HG03571 (cell line): ENCODE results near the gene SETD2.
"Not testable (repeated sequence)": the region's sequence is repeated elsewhere in the genome, so short reads cannot be mapped to it uniquely, and the experiment has no call there.

Experiments used
- ATAC-seq: cut with Tn5 transposase; IDR thresholded peaks from one replicate; pipeline ENCODE4 v1.9.1; 2021; ENCODE audit not compliant: unreplicated experiment

SETD2 gene

GRCh38 chr3:47102081-47102600 lies 61.8 kb downstream of the SETD2 start:
- no peak for ATAC-seq

DNA sequence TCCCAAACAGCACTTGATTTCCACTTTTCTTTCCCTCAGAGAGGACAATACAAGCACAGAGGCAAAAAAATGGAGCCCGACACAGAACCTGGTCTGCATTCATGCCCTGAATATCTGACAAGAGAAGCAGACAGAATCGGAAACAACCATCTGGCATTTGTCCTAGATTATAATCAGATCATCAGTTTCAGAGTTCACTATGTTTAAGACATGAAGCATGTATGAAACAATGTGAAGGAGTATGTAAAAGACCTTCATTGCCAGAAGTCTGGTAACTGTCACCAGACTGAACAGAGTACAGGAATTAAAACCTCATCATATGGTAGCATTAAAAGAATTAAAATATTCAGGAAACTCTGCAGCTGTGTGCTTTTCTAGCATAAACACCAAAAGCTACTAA lies 65.0 kb downstream of the SETD2 start:
- ATAC-seq = no peak

GRCh38 chr3:47097864-47098263 lies 66.0 kb downstream of the SETD2 start:
- no peak for ATAC-seq

DNA sequence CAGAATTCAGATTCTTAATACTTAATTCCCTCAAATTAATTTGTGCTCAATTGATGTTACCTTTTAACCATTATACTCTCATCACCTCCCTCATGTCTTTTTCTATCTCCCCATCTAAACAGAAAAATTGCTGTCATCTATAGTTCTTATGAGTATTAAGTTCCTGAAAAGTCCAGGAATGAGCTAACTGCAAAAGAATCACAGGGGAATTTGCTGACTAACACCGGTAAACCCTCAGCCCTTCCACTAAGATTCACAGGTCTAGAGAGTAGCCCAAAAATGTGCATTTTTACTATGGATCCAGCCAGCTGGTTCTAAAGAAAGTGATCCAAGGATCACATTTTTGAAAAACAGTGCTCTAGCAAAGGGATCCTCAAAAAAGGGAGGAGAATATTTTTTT lies 67.0 kb downstream of the SETD2 start:
- ATAC-seq = no peak

GRCh38 chr3:47092090-47092489 lies 71.8 kb downstream of the SETD2 start:
- no peak for ATAC-seq

DNA sequence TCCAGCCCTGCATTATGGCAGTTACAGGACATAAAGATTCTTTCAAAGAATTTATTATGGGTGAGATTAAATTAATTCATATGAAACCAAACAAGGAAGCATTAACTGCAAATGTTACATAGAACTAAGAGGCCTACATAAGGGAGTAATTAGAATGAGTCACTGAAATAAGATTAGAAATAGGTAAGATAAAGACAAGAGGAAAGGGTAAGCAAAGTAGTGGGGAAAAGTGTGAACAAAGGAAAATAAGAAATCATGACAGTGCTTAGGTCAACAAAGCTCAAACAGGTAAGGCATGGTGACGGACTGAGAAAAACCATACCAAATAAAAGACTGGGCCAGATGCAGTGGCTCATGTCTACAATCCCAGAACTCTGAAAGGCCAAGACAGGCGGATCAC lies 74.3 kb downstream of the SETD2 start:
- ATAC-seq = no peak

- ATAC-seq = no peak
Measured at GRCh38 chr3:47086071-47086470, 77.8 kb downstream of the SETD2 start.

- ATAC-seq = no peak
Measured at GRCh38 chr3:47083786-47084185, 80.1 kb downstream of the SETD2 start.

GRCh38 chr3:47082519-47082918 lies 81.4 kb downstream of the SETD2 start:
- ATAC-seq = no peak

- ATAC-seq = no peak
Measured at GRCh38 chr3:47079432-47079831, 84.5 kb downstream of the SETD2 start.

- no peak for ATAC-seq
Measured at GRCh38 chr3:47073685-47074084, 90.2 kb downstream of the SETD2 start.

DNA sequence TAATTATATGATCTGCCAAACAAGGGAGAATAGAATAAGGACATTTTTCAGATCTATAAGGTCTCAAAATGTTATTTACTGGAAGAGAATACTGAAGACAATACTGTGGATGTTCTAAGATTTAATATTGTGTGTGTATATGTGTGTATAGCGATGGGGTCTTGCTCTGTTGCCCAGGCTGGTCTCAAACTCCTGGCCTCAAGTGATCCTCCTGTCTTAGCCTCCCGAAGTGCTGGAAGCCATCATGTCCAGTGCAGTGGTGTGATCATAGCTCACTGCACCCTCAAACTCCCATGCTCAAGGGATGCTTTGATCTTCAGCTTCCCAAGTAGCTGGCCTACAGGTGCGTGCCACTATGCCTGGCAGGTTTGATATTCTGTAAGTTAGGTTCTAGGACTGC lies 93.1 kb downstream of the SETD2 start:
- ATAC-seq = no peak

GRCh38 chr3:47066259-47066658 lies 97.7 kb downstream of the SETD2 start:
- ATAC-seq = not testable (repeated sequence)

DNA sequence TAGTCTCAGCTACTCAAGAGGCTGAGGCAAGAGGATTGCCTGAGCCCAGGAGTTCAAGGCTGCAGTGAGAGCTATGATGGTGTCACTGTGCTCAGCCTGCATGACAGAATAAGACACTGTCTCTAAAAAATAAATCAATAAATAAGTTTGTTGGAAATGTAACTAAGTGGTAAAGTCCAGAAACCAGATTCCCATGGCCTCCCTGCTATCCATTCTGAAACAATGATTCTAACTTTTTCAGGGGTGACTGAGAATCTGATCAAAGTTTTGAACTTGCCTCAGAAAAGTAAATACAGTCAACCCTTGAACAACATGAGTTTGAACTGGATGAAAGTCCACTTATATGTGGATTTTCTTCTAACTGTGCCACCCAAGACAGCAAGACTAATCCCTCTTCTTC lies 98.2 kb downstream of the SETD2 start:
- no peak for ATAC-seq

- ATAC-seq = no peak
Measured at GRCh38 chr3:47065058-47065457, 98.9 kb downstream of the SETD2 start.

DNA sequence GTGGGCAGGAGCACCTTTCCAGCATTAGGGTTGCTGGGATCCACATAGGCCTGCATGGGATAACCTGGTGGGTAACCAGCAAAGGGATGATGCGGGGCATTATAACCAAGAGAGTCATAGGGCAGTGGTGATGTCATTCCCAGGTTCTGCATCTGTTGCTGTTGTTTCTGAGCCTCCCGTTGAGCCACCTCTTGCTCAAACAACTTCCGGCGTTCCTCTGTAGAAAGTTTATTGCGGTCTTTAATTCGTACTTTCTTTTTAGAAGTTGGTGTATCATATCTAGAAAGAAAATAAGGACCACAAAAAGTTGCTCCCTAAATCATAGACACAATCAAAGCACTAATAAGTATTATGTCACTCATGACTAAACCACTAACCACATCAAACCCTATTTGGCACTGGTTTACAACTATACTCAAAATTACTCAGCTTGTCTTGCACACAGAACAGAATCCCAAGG lies 106.7 kb downstream of the SETD2 start:
- ATAC-seq = no peak

DNA sequence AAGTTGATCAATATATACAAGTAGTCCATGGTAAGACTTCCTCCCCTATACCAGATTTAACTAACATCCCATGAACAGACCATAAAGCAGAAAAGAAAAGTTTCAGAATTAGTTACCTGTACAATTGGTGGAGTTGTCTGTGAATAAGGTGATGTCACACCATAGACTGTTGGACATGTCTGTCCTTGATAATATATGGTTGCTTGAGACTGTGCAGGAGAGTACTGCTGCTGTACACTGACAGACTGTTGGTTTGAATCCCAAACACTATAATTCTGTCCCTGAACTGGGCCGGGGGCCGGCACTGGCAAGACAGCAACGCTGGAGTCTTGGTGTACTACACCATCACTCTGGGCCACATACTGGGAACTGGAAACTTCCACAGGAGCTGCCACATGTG lies 107.2 kb downstream of the SETD2 start:
- ATAC-seq = no peak

DNA sequence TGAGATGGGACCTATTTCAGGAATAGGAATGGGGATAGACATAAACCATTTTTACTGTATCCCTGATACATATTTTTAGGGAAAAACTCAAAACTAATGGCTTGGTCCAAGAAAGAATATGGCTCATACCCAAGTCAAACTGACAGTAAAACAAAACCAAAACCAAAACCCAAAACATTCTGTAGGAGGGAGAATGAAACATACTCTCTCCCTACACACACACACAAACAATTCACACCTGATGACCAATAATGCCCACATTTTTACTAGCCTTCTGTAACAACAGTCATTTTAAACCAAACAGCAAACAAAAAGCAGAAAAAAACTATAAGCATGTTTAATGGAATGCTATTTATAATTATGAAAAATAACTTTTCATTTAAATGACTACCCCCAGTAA lies 109.5 kb downstream of the SETD2 start:
- ATAC-seq = no peak

DNA sequence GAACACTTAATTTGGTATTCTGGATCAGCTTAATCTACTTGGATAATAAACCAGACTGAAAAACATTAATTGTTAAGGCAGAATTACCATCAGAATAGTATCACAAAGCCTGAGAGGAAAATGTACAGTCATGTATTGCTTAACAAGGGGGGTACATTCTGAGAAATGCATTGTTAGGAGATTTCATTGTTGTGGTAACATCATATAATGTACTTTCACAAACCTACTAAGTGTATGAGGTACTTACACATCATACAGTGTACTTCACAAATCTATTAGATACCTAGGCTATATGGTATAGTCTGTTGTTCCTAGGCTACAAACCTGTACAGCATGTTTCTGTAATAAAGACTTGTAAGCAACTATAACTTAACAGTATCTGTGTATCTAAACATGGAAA lies 116.2 kb downstream of the SETD2 start:
- no peak for ATAC-seq

DNA sequence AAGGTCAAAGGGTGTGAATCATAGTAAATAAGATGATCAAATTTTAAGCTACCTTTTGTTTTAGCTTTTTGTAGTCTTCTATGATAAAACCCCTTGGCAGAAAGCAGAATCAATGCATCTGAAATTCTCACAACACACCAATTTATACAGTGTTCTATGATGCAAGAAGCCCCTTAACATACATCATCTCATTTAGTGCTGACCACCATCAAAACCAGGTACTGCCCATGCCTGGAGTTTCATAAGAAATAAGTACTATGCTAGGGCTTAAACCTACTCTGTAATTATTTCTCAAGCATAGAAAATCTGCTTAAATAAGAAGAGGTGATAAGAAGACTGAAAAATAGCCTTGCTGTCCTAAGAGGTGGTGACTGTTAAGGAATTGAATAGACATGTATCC lies 116.8 kb downstream of the SETD2 start:
- ATAC-seq = no peak

DNA sequence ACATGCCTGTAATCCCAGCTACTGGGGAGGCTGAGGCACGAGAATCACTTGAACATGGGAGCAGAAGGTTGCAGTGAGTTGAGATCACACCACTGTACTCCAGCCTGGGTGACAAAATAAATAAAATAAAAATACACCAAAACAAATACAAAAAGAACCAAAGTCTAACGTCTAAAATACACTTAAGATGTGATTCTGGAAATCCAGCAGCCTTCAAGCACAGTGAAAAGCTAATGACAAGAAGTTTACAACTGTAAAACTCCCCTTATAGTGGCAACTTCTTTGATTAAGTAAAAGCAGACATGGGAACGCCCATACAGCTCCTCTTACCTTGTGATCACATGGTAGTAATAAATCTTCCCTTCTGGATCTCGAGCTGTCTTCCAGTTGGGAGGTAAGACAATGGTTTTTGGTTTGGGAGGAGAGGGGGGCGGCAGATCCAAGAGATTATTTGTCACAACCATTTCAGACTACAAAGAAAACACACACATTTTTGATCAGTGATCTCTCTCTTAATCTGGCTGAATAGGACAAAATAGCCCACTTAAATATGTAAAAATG lies 121.6 kb downstream of the SETD2 start:
- ATAC-seq = no peak

GRCh38 chr3:47041114-47041513 lies 122.8 kb downstream of the SETD2 start:
- ATAC-seq = no peak

GRCh38 chr3:47037302-47037701 lies 126.6 kb downstream of the SETD2 start:
- not testable (repeated sequence) for ATAC-seq
